Cardiac muscle cell (in vitro differentiated cells and primary cell): ENCODE measurements around the gene JARID2. TPM values are rescaled to one million over a fixed set of nuclear protein-coding genes. Genes with fewer than 3 reads are reported as not detected.

ENCODE experiments used
- DNase-seq, 2 donors: peaks; one replicate each; pipeline versions ENCODE4 v3.0.0 to v3.0.0-alpha.2; 2010 to 2017; ENCODE audit warnings: low read depth in 1 of 2, low spot score in 1 of 2
- H3K27ac ChIP-seq: fragments of 200-600 bp; sonication (generic); 2 replicates; pipeline ENCODE4 v1.5.1; 2016
- H3K27me3 ChIP-seq: fragments of 200-600 bp; sonication (generic); 2 replicates; pipeline ENCODE4 v1.6.0; 2016; ENCODE audit warnings: control low read depth
- H3K36me3 ChIP-seq: fragments of 200-600 bp; sonication (generic); 2 replicates; pipeline ENCODE4 v1.5.1; 2016; ENCODE audit warnings: control low read depth
- H3K4me1 ChIP-seq: fragments of 200-600 bp; sonication (generic); 2 replicates; pipeline ENCODE4 v1.8.1; 2017; ENCODE audit warnings: low read depth, mild to moderate bottlenecking, mixed run types
- H3K4me3 ChIP-seq: fragments of 200-600 bp; sonication (generic); 2 replicates; pipeline ENCODE4 v1.5.1; 2016; ENCODE audit warnings: mild to moderate bottlenecking
- H3K9me3 ChIP-seq: fragments of 200-600 bp; sonication (generic); 2 replicates; pipeline ENCODE4 v1.5.1; 2017; ENCODE audit warnings: low read depth, mild to moderate bottlenecking, control low read depth
- CTCF ChIP-seq: IDR thresholded peaks from 2 replicates; pipeline ENCODE4 v1.5.1; 2012; ENCODE audit warnings: low read depth, mild to moderate bottlenecking, low read length
- polyA plus RNA-seq: library from polyadenylated mRNA; unstranded; fragments of >200 nt; fragmentation: Nextera tagmentation; extraction: Ambion mirVana; gene quantifications from 2 replicates; pipeline ENCODE4 v1.2.1, GENCODE V29; 2016
- total RNA-seq: library from RNA; depleted of rRNA; stranded (reverse); fragments of >200 nt; gene quantifications from 2 replicates; pipeline ENCODE4 v1.2.3, GENCODE V29; 2016

Gene JARID2
- total and polyA plus RNA-seq, 2 experiments from 2014 or later = 9.7 to 26.4 TPM

GRCh38 chr6:15517600-15517999 lies 271.7 kb downstream of the JARID2 start:
- Histone ChIP-seq H3K4me3 (no peak overlapping the region), H3K36me3 (peaks cover 21% of the 10 kb centered on the region), H3K4me1 (no peaks in the 10 kb centered on the region), H3K27me3 (no peaks in the 10 kb centered on the region), H3K9me3 (no peaks in the 10 kb centered on the region), H3K27ac (no peak overlapping the region)
- no peak for TF ChIP-seq CTCF
- DNase-seq = no peak

GRCh38 chr6:15518057-15518456 lies 272.2 kb downstream of the JARID2 start:
- Histone ChIP-seq H3K27me3 (no peaks in the 10 kb centered on the region), H3K27ac (no peak overlapping the region), H3K9me3 (no peaks in the 10 kb centered on the region), H3K4me3 (no peak overlapping the region), H3K4me1 (no peaks in the 10 kb centered on the region), H3K36me3 (peaks cover 20% of the 10 kb centered on the region)
- DNase-seq = no peak
- no peak for TF ChIP-seq CTCF

- no peak overlapping the region for H3K27ac ChIP-seq
- no peak overlapping the region for H3K4me3 ChIP-seq
- no peaks in the 10 kb centered on the region for H3K4me1 ChIP-seq
- no peak for TF ChIP-seq CTCF
- no peaks in the 10 kb centered on the region for H3K9me3 ChIP-seq
- no peak for DNase-seq
- H3K36me3 ChIP-seq = peaks cover 17% of the 10 kb centered on the region
- H3K27me3 ChIP-seq = no peaks in the 10 kb centered on the region
These were observed 273.0 kb downstream of the JARID2 start for GRCh38 chr6:15518878-15519277.

- H3K36me3 ChIP-seq = peaks cover 21% of the 10 kb centered on the region
- no peaks in the 10 kb centered on the region for H3K9me3 ChIP-seq
- H3K27me3 ChIP-seq = no peaks in the 10 kb centered on the region
- H3K27ac ChIP-seq = no peak overlapping the region
- no peak for TF ChIP-seq CTCF
- no peaks in the 10 kb centered on the region for H3K4me1 ChIP-seq
- no peak overlapping the region for H3K4me3 ChIP-seq
- DNase-seq = no peak
These were observed 273.8 kb downstream of the JARID2 start for GRCh38 chr6:15519681-15520080.

GRCh38 chr6:15520626-15521203 lies 274.8 kb downstream of the JARID2 start:
- no peak for DNase-seq

More at GRCh38 chr6:15520626-15521203, 274.8 kb downstream of the JARID2 start:
- H3K4me1 ChIP-seq = no peaks in the 10 kb centered on the region
- no peak overlapping the region for H3K4me3 ChIP-seq
- H3K27me3 ChIP-seq = no peaks in the 10 kb centered on the region
- TF ChIP-seq CTCF = no peak
- H3K9me3 ChIP-seq = no peaks in the 10 kb centered on the region
- H3K27ac ChIP-seq = no peak overlapping the region
- peaks cover 18% of the 10 kb centered on the region for H3K36me3 ChIP-seq
